K562 (cell line): ENCODE results near the gene TASP1. TPM values are rescaled to one million over a fixed set of nuclear protein-coding genes. Genes with fewer than 3 reads are reported as not detected.

Experiments used
- ATAC-seq: fragments of 200-7000 bp; cut with Tn5 transposase; 3 replicates; pipeline ENCODE4 v1.9.1; 2020; ENCODE audit warnings: moderate library complexity
- BruUV-seq: library from RNA; stranded (reverse); fragments of 400-500 nt; replicated peaks from 2 replicates; lab custom pipeline; 2021; lab: Mats Ljungman, UMichigan
- CTCF ChIA-PET: fragments of 300-600 bp; formaldehyde crosslinking; extraction: SDS; loops from one replicate; lab custom pipeline; 2021; ENCODE audit warnings: low intra/inter-chr PET ratio; lab: Yijun Ruan, JAX
- POLR2A ChIA-PET: fragments of 300-600, 350-650 bp; sonication (Branson Sonifier 250); formaldehyde crosslinking; extraction: SDS; loops from one replicate; lab custom pipeline; 2021; ENCODE audit warnings: antibody characterized with exemption, inconsistent platforms; lab: Yijun Ruan, JAX
- DNase-seq, 4 experiments: peaks; one replicate each; pipeline versions ENCODE4 v3.0.0 to v3.0.0-alpha.2; 2011 to 2018; ENCODE audit warnings: low spot score in 3 of 4, mixed read lengths in 3 of 4; ENCODE audit errors: extremely low read depth in 1 of 4
- FAIRE-seq: peaks from 2 replicates; lab custom pipeline; 2011; peaks lifted over from hg19 to GRCh38; lab: Jason Lieb, UNC
- H2AFZ ChIP-seq: 2 replicates; pipeline ENCODE4 v1.6.0; 2011; ENCODE audit warnings: low read depth, low read length, control low read depth, inconsistent platforms
- H3K27ac ChIP-seq: fragments of 200-600 bp; 3 replicates; pipeline ENCODE4 v1.8.0; 2011; ENCODE audit warnings: low read depth, mild to moderate bottlenecking, control low read depth, inconsistent platforms, low read length, moderate library complexity, mixed read lengths; ENCODE audit errors: extremely low read depth
- H3K27me3 ChIP-seq, 2 experiments: fragments of 300-600 bp in 1 of 2; 2 replicates in 1 of 2; 3 replicates in 1 of 2; pipeline versions ENCODE4 v1.6.0 to v1.8.0; 2011; ENCODE audit warnings: inconsistent platforms in 2 of 2, low read length in 2 of 2, mild to moderate bottlenecking in 1 of 2, mixed read lengths in 1 of 2, moderate library complexity in 1 of 2; ENCODE audit not compliant: control insufficient read depth in 2 of 2, insufficient read depth in 2 of 2
- H3K36me3 ChIP-seq: fragments of 300-600 bp; 3 replicates; pipeline ENCODE4 v1.8.0; 2011; ENCODE audit warnings: mild to moderate bottlenecking, low read length, inconsistent platforms; ENCODE audit not compliant: control insufficient read depth, insufficient read depth
- H3K4me1 ChIP-seq, 2 experiments: fragments of 200-600 bp in 1 of 2; replicated peaks in 1 of 2; 2 replicates in 1 of 2; 3 replicates in 1 of 2; pipeline versions ENCODE4 v1.5.1 to v1.8.0; 2011; ENCODE audit warnings: inconsistent platforms in 2 of 2, low read length in 2 of 2, mild to moderate bottlenecking in 1 of 2, mixed read lengths in 1 of 2, moderate library complexity in 1 of 2; ENCODE audit not compliant: control insufficient read depth in 2 of 2, insufficient read depth in 2 of 2
- H3K4me2 ChIP-seq: 2 replicates; pipeline ENCODE4 v1.6.1; 2011; ENCODE audit warnings: low read length, control low read depth, inconsistent platforms, mixed read lengths; ENCODE audit not compliant: insufficient read depth
- H3K4me3 ChIP-seq: fragments of 200-600 bp; sonication (generic), shearing (Covaris generic); 2 replicates; pipeline ENCODE4 v1.5.1; 2016; ENCODE audit warnings: control low read depth, inconsistent platforms
- H3K79me2 ChIP-seq: fragments of 200-600 bp; 3 replicates; pipeline ENCODE4 v1.8.0; 2011; ENCODE audit warnings: low read length, inconsistent platforms; ENCODE audit not compliant: control insufficient read depth, insufficient read depth
- H3K9ac ChIP-seq, 2 experiments: 2 replicates each; pipeline versions ENCODE4 v1.6.0 to v1.6.1; 2011; ENCODE audit warnings: low read depth in 2 of 2, low read length in 2 of 2, control low read depth in 1 of 2, inconsistent platforms in 1 of 2, mild to moderate bottlenecking in 1 of 2, mixed read lengths in 1 of 2; ENCODE audit not compliant: insufficient read depth in 1 of 2
- H3K9me1 ChIP-seq: one replicate; pipeline ENCODE4 v1.6.0; 2011; ENCODE audit warnings: inconsistent platforms, mild to moderate bottlenecking, low read length, moderate library complexity; ENCODE audit not compliant: control insufficient read depth, insufficient read depth
- H3K9me3 ChIP-seq: replicated peaks from 2 replicates; pipeline ENCODE4 v1.5.1; 2011; ENCODE audit warnings: low read depth, low read length, inconsistent platforms; ENCODE audit not compliant: control insufficient read depth, insufficient read depth
- H4K20me1 ChIP-seq: replicated peaks from 2 replicates; pipeline ENCODE4 v1.6.1; 2011; ENCODE audit warnings: low read length, inconsistent platforms, mixed read lengths; ENCODE audit not compliant: control insufficient read depth, insufficient read depth
- ETS2 ChIP-seq: IDR thresholded peaks from 2 replicates; pipeline ENCODE4 v1.6.1; 2016; ENCODE audit warnings: borderline replicate concordance, missing genetic modification characterization, mild to moderate bottlenecking, moderate library complexity, missing compliant biosample characterization; ENCODE audit not compliant: poor library complexity, severe bottlenecking
- HDAC1 ChIP-seq, 2 experiments: fragments of 450-650 bp; IDR thresholded peaks; 2 replicates each; pipeline ENCODE4 v1.6.1; 2016 to 2017; ENCODE audit warnings: inconsistent platforms in 1 of 2, mild to moderate bottlenecking in 1 of 2, moderate library complexity in 1 of 2
- HDAC3 ChIP-seq: fragments of 450-650 bp; IDR thresholded peaks from 2 replicates; pipeline ENCODE4 v1.6.1; 2018; ENCODE audit warnings: borderline replicate concordance, mild to moderate bottlenecking, moderate library complexity; ENCODE audit not compliant: partially characterized antibody
- HEY1 ChIP-seq: fragments of 250-450 bp; sonication (Bioruptor Pico); IDR thresholded peaks from 2 replicates; pipeline ENCODE4 v1.5.0; 2020; ENCODE audit warnings: mild to moderate bottlenecking, moderate library complexity, borderline replicate concordance
- JUNB ChIP-seq: fragments of 450-650 bp; formaldehyde crosslinking; conservative IDR thresholded peaks from 2 replicates; pipeline ENCODE4 v1.4.0; 2020; ENCODE audit warnings: mild to moderate bottlenecking
- NCOA6 ChIP-seq: fragments of 450-650 bp; IDR thresholded peaks from 2 replicates; pipeline ENCODE4 v1.6.1; 2017; ENCODE audit warnings: mild to moderate bottlenecking
- NELFE ChIP-seq: IDR thresholded peaks from 2 replicates; pipeline ENCODE4 v1.6.1; 2011; ENCODE audit warnings: mild to moderate bottlenecking; ENCODE audit not compliant: insufficient read depth, insufficient read length
- PML ChIP-seq: IDR thresholded peaks from 2 replicates; pipeline ENCODE4 v1.6.1; 2012; ENCODE audit warnings: low read length, inconsistent platforms
- SMAD1 ChIP-seq: fragments of 150-350 bp; IDR thresholded peaks from 2 replicates; pipeline ENCODE4 v1.6.1; 2014; ENCODE audit warnings: low read length, low read depth; ENCODE audit not compliant: partially characterized antibody
- XRCC5 ChIP-seq: fragments of 200-400 bp; formaldehyde crosslinking; IDR thresholded peaks from 2 replicates; pipeline ENCODE4 v1.6.1; 2017; ENCODE audit warnings: low read depth, mild to moderate bottlenecking, low read length
- ZNF23 ChIP-seq: fragments of 250-450 bp; sonication (Bioruptor Pico); IDR thresholded peaks from 2 replicates; pipeline ENCODE4 v1.4.0; 2020; ENCODE audit warnings: mild to moderate bottlenecking
- ZNF263 ChIP-seq: sonication (generic); formaldehyde crosslinking; IDR thresholded peaks from 2 replicates; pipeline ENCODE4 v1.8.0; 2022; ENCODE audit warnings: mild to moderate bottlenecking, missing genetic modification reagents, borderline replicate concordance
- ZNF316 ChIP-seq: fragments of 450-650 bp; IDR thresholded peaks from 2 replicates; pipeline ENCODE4 v1.6.1; 2016
- WGBS: fragments of 100-300 bp; shearing (Covaris generic); methylation state at CpG from one replicate; pipeline ENCODE4 v1.1.6; 2016; ENCODE audit warnings: low coverage, mixed read lengths; ENCODE audit not compliant: insufficient coverage; ENCODE audit errors: missing lambda C conversion rate; 5-methylcytosine and 5-hydroxymethylcytosine counted together
- in situ Hi-C: fragments of 300-500 bp; cut with MboI; formaldehyde crosslinking; loops from 4 replicates; pipeline ENCODE4 v1.15.0; 2018; ENCODE audit warnings: inconsistent platforms, mixed read lengths
- intact Hi-C: fragments of 100-400 bp; cut with micrococcal nuclease; formaldehyde crosslinking; loops from 2 replicates; pipeline ENCODE4 v1.14.2; 2022
- polyA plus RNA-seq, 8 experiments: library from polyadenylated mRNA; depleted of rRNA in 4 of 8; stranded (reverse) in 5 of 8; unstranded in 3 of 8; fragments of >200 nt; fragmentation: Nextera tagmentation in 2 of 8; fragmentation: Illumina TruSeq in 1 of 8; extraction: Ambion mirVana in 2 of 8; extraction: Trizol in 1 of 8; gene quantifications; 2 replicates each; pipeline versions ENCODE4 v1.2.1 to v1.2.3, GENCODE V29; 2011 to 2014; ENCODE audit warnings: inconsistent platforms in 1 of 8, missing spikeins in 1 of 8
- total RNA-seq, 7 experiments: library from RNA; depleted of rRNA in 6 of 7; stranded (reverse); fragments of >200 nt in 6 of 7; fragmentation: Illumina TruSeq in 2 of 7; extraction: Trizol in 2 of 7; gene quantifications; 2 replicates each; pipeline versions ENCODE4 v1.2.1 to v1.2.3, GENCODE V29; 2011 to 2021; ENCODE audit warnings: low replicate concordance in 1 of 7
- TF ChIP-seq, protein P1 (sequence below): IDR thresholded peaks from 2 replicates; pipeline ENCODE4 v1.6.1; 2014; ENCODE audit warnings: antibody characterized with exemption

Gene TASP1
- total and polyA plus RNA-seq, 9 of the 15 experiments (the other 6 are each of a cell fraction or from before 2014, with no cell fraction given) = 3.7 to 10.6 (median 6.4) TPM

DNA sequence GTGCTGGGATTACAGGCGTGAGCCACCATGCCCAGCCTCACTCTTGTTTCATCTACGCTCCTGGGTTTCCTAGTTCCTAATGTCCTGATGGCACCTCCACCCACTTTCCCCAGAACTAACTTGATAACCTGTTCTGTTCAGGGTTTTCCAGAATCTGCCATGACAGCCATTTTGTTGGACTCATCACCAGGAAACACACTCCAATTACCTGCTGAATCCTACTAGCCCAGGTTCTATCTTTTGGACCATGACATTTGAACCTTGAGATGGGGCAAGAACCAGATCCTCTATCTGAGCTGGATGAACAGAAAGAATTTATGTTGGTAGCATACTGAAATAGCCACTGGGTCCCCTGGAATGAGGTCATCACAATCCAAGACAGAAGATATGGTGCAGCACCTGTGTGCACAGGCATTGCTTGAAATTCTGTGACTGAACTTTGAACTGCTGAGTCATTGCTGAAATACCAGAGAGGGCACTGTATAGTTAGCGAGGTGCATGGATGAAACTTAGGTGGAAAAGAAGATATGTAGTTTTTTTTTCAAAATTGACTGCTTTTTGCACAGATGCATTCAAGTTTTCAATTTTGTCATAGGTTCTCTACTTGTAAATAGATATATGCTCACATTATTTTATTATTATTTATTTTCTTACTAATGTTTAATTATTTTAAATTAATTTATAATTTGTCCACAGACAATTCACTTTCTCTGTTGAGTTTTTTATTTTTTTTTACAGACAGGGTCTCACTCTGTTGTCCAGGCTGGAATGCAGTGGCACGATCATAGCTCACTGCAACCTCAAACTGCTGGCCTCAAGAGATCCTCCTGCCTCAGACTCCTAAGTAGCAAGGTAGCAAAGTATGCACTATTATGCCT is 42.8 kb upstream of the TASP1 start (continued):
- TF ChIP-seq ZNF316 = peak; percentile 70

DNA sequence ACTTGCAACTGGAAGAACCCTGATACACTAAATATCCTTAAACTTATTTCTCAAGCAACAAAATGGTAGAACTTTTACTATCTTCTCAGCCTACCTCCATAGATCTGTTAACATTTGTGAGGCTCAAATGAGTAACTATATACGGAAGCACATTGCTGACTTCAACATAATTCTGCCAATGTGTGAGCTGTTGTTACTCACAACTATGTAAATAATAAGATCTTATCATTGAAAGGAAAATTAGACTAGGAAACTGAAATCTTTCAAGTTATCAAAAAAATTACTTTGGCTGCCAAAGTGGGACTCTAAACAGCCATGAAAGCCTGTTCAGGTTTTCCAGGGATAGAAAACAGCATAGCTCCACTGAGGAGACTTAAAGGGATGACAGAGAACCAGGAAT is 40.2 kb upstream of the TASP1 start:
- BruUV-seq = no TSS peak
- no peaks in the 10 kb centered on the region for H3K79me2 ChIP-seq
- no peaks in the 10 kb centered on the region for H3K4me1 ChIP-seq
- WGBS = 14% methylated on average over 1 of the region's 1 CpG
- no peaks in the 10 kb centered on the region for H4K20me1 ChIP-seq
- no peak overlapping the region for H3K27ac ChIP-seq
- no peaks in the 10 kb centered on the region for H3K9me1 ChIP-seq
- no peak overlapping the region for H3K4me2 ChIP-seq
- DNase-seq = no peak
- no peak for TF ChIP-seq NCOA6
- in situ Hi-C loops (no loop called here), intact Hi-C loops (no loop called here)
- H3K27me3 ChIP-seq = no peaks in the 10 kb centered on the region; a peak in 1 of 5 replicates
- ChIA-PET POLR2A (no interaction called here), CTCF (no interaction called here)
- no peak overlapping the region for H3K9ac ChIP-seq
- no peak for ATAC-seq
- H3K36me3 ChIP-seq = no peaks in the 10 kb centered on the region
- no peak overlapping the region for H3K4me3 ChIP-seq
- no peak overlapping the region for H2AFZ ChIP-seq
- no peak for FAIRE-seq
- H3K9me3 ChIP-seq = no peaks in the 10 kb centered on the region

DNA sequence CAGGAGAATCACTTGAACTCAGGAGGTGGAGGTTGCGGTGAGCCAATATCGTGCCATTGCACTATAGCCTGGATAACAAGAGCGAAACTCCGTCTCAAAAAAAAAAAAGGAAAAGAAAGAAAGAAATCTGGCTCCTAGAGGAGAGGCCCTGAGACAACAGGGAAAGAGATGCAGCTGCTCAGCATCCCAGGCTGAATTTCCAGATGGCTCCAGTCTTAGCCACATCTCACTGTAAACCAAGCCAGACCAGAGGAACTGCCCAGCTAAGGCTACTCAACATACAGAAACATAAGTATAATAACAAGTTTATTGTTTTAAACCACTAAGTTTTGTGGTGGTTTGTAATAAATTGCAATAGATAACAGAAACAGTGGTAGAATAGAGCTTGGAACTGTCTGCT is 38.5 kb upstream of the TASP1 start:
- no TSS peak for BruUV-seq
- no peak for ATAC-seq
- no peak for TF ChIP-seq ETS2 (tag)
- no peak for TF ChIP-seq SMAD1
- TF ChIP-seq XRCC5 = no peak
- no peak for TF ChIP-seq ZNF263
- no peak for TF ChIP-seq NELFE
- TF ChIP-seq, protein P1, sequence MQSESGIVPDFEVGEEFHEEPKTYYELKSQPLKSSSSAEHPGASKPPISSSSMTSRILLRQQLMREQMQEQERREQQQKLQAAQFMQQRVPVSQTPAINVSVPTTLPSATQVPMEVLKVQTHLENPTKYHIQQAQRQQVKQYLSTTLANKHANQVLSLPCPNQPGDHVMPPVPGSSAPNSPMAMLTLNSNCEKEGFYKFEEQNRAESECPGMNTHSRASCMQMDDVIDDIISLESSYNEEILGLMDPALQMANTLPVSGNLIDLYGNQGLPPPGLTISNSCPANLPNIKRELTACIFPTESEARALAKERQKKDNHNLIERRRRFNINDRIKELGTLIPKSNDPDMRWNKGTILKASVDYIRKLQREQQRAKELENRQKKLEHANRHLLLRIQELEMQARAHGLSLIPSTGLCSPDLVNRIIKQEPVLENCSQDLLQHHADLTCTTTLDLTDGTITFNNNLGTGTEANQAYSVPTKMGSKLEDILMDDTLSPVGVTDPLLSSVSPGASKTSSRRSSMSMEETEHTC = no peak
- TF ChIP-seq HDAC3 = no peak
- TF ChIP-seq ZNF23 = no peak
- TF ChIP-seq JUNB (CRISPR knock-in tag) = no peak
- no peak for TF ChIP-seq HEY1
- TF ChIP-seq HDAC1 (IDR thresholded peaks at IDR 0.05) = no peak
- no peak for TF ChIP-seq PML
- in situ Hi-C loops (no loop called here), intact Hi-C loops (no loop called here)
- Histone ChIP-seq H3K27me3 (no peaks in the 10 kb centered on the region), H3K4me1 (no peaks in the 10 kb centered on the region), H3K4me2 (no peak overlapping the region), H3K27ac (no peak overlapping the region), H3K36me3 (no peaks in the 10 kb centered on the region), H4K20me1 (no peaks in the 10 kb centered on the region), H3K9me1 (no peaks in the 10 kb centered on the region), H3K79me2 (no peaks in the 10 kb centered on the region), H3K9me3 (no peaks in the 10 kb centered on the region), H2AFZ (no peak overlapping the region), H3K4me3 (no peak overlapping the region), H3K9ac (no peak overlapping the region)
- CTCF ChIA-PET = no interaction called here
- FAIRE-seq = no peak
- WGBS = 9% methylated on average over 2 of the region's 4 CpGs
- no peak for DNase-seq
- POLR2A ChIA-PET = interaction anchor here (0.8 kb wide), 1 partner anchor 34 kb away, joined by 3 read pairs; no protein-coding TSS in a partner anchor
